Testis (tissue), 5 donors: ENCODE measurements around the gene TCP11X1. TPM values are rescaled to one million over a fixed set of nuclear protein-coding genes. Genes with fewer than 3 reads are reported as not detected.
"Not testable (repeated sequence)": the region's sequence is repeated elsewhere in the genome, so short reads cannot be mapped to it uniquely, and the experiment has no call there.

ENCODE experiments used
- DNase-seq: peaks from one replicate; pipeline ENCODE4 v3.0.0-alpha.2; 2019
- H3K27ac ChIP-seq, 2 donors: fragments of 200-600 bp; sonication (generic); one replicate each; pipeline ENCODE4 v1.5.1; 2019
- H3K27me3 ChIP-seq: fragments of 200-600 bp; sonication (generic); one replicate; pipeline ENCODE4 v1.5.1; 2019
- H3K36me3 ChIP-seq: fragments of 200-600 bp; sonication (generic); one replicate; pipeline ENCODE4 v1.5.1; 2017; ENCODE audit warnings: low read depth; ENCODE audit errors: missing control alignments
- H3K4me1 ChIP-seq: fragments of 200-600 bp; sonication (generic); one replicate; pipeline ENCODE4 v1.5.1; 2019
- H3K4me3 ChIP-seq, 2 donors: fragments of 200-600 bp; sonication (generic); one replicate each; pipeline ENCODE4 v1.5.1; 2017 to 2019
- H3K9me3 ChIP-seq: fragments of 200-600 bp; sonication (generic); one replicate; pipeline ENCODE4 v1.5.1; 2017
- POLR2A ChIP-seq: fragments of 450-650 bp; IDR thresholded peaks from one replicate; pipeline ENCODE4 v1.6.1; 2017; ENCODE audit warnings: antibody characterized with exemption, mild to moderate bottlenecking, moderate library complexity
- WGBS, 2 donors: methylation state at CpG; one replicate each; pipeline ENCODE4 v1.1.5; 2018; 5-methylcytosine and 5-hydroxymethylcytosine counted together
- intact Hi-C: fragments of 100-400 bp; cut with DNase I; formaldehyde crosslinking; loops from one replicate; pipeline ENCODE4 v1.15.1; 2023; ENCODE audit warnings: low total_unique reads
- long read RNA-seq, 2 donors: transcript quantifications; one replicate each; lab custom pipeline, GENCODE V29; 2026
- polyA plus RNA-seq: library from polyadenylated mRNA; stranded (reverse); fragments of 350-450 nt; fragmentation: Illumina TruSeq; extraction: RNeasy Lipid Tissue Mini Kit (QIAGEN cat#74804); gene quantifications from one replicate; pipeline ENCODE4 v1.2.3, GENCODE V29; 2014; ENCODE audit warnings: low read depth, low replicate concordance; ENCODE audit not compliant: insufficient read depth
- total RNA-seq, 2 donors: library from RNA; depleted of rRNA; stranded (reverse); fragments of >200 nt; gene quantifications; one replicate each; pipeline ENCODE4 v1.2.3, GENCODE V29; 2016
- TF ChIP-seq, protein P1 (sequence below), 3 experiments: fragments of 450-650 bp in 2 of 3; fragments of 200-600 bp in 1 of 3; sonication (generic) in 1 of 3; IDR thresholded peaks; one replicate each; pipeline ENCODE4 v1.5.1; 2016 to 2019; ENCODE audit warnings: antibody characterized with exemption in 3 of 3, mild to moderate bottlenecking in 2 of 3, moderate library complexity in 1 of 3

The TCP11X1 gene
- total RNA-seq (under 1 TPM in 1 of 2 donors, not detected in 1; 0.31 TPM), polyA plus RNA-seq (0.24 TPM)
- long read RNA-seq, donor 1 = 0 reads
- long read RNA-seq, donor 2 = 0 reads

DNA sequence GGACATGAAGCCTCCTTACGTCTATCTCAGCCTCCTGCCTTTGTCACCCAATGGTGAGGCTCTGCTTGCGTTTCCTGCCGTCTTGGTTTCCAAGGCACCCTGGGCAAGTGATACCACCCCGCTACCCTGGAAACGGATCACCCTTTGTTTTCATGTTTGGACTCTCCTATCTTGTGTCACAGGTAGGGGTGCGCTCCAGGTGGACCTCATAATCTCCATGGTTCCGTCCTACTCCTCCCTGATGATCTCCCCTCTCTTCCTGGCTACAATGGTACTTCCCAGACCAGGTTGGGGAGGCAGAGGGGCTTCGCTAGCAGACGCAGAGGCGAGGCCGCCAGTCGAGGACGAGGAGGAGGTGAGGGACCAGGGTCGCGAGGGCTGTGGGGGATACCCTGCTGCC is at the start of gene TCP11X1:
TSS of gene TCP11X1 (plus strand) at position 316 of the 400 bp plus-strand sequence.
- H3K9me3 ChIP-seq, H3K36me3 ChIP-seq, H3K4me3 ChIP-seq, H3K27me3 ChIP-seq, DNase-seq, intact Hi-C loops, H3K27ac ChIP-seq, H3K4me1 ChIP-seq: not testable (repeated sequence)
- no CpG with 5 or more reads among the region's 15 CpGs for whole genome bisulfite sequencing, 2 donors

DNA sequence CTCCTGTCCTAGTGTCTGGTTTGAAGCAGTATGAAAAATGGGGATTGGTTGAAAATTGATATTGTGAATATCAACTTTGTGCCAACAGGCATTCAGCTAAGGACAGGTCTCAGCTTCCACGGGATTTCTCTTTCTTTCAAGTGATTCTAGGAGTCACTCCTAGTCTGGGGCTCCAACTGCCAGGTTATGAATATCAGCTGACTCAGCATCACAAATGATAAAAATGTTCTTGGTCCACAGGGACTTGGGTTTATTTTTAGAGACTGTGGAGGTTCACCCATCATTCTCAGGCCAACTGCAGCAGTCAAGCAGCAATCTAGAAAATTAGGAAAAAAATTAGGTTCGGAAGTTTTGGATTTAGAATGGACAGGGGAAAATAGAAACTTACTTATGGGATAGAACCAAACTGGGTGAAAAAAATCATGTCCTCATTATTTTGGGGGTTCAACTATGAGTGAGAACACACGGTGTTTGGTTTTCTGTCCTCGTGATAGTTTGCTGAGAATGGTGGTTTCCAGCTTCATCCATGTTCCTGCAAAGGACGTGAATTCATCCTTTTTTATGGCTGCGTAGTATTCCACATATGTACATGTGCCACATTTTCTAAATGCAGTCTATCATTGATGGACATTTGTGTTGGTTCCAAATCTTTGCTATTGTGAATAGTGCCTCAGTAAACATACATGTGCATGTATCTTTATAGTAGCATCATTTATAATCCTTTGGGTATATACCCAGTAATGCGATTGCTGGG is 29.0 kb upstream of the TCP11X1 start:
- Histone ChIP-seq H3K36me3 (no peaks in the 10 kb centered on the region), H3K27me3 (no peaks in the 10 kb centered on the region), H3K4me1 (no peaks in the 10 kb centered on the region), H3K27ac (no peak overlapping the region), H3K9me3 (no peaks in the 10 kb centered on the region), H3K4me3 (no peak overlapping the region)
- WGBS, 2 donors = 86 to 91% methylated on average over 7 of the region's 7 CpGs
- DNase-seq = no peak
- TF ChIP-seq POLR2A = no peak
- TF ChIP-seq, protein P1, sequence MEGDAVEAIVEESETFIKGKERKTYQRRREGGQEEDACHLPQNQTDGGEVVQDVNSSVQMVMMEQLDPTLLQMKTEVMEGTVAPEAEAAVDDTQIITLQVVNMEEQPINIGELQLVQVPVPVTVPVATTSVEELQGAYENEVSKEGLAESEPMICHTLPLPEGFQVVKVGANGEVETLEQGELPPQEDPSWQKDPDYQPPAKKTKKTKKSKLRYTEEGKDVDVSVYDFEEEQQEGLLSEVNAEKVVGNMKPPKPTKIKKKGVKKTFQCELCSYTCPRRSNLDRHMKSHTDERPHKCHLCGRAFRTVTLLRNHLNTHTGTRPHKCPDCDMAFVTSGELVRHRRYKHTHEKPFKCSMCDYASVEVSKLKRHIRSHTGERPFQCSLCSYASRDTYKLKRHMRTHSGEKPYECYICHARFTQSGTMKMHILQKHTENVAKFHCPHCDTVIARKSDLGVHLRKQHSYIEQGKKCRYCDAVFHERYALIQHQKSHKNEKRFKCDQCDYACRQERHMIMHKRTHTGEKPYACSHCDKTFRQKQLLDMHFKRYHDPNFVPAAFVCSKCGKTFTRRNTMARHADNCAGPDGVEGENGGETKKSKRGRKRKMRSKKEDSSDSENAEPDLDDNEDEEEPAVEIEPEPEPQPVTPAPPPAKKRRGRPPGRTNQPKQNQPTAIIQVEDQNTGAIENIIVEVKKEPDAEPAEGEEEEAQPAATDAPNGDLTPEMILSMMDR (IDR thresholded peaks at IDR 0.05) = no peak
- intact Hi-C loops = no loop called here

DNA sequence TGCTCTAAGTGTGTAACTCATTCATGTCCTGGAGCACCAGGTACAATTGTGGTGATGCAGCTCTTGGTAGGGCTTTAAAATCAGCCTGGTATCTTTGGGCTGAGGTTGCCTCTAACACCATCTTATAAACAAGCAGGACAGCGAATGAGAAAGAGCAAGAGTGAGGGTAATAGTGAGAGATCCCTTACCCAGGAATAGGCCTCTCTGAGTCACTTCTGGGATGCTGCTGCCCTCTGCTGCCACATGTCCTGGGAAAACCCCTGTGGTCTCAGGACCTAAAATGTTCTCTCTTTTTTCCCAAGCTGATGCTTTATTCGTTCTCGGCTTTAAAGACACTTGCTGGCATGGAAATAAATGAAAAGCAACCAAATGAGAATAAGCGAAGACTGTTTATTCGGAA is 7.2 kb upstream of the TCP11X1 start:
- H3K27me3 ChIP-seq, H3K27ac ChIP-seq, H3K9me3 ChIP-seq, H3K4me3 ChIP-seq, H3K36me3 ChIP-seq, H3K4me1 ChIP-seq, intact Hi-C loops, DNase-seq: not testable (repeated sequence)
- no CpG with 5 or more reads among the region's 5 CpGs for WGBS, 2 donors

DNA sequence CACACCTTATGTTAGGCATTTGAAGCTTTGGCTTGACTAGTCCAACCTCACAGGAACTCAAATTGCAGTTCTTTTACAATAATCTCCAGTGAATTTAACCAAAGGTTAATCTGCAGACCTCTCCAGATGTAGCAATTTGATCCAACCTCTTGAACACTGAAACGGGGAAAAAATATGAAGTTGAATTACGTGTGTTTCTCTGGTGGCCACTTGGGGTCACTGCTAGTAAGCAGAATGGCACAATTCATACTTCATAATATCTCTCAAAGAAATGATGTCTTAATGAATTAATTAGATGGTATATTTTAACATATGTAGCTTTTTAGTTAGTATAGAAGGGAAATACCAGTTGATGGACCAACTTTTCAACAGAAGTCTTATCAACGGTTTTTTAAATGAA is 1.4 kb downstream of the TCP11X1 start:
- H3K36me3 ChIP-seq, H3K4me1 ChIP-seq, DNase-seq, H3K9me3 ChIP-seq, H3K27me3 ChIP-seq, H3K4me3 ChIP-seq, intact Hi-C loops, H3K27ac ChIP-seq: not testable (repeated sequence)
- WGBS, 2 donors = no CpG with 5 or more reads among the region's 3 CpGs

DNA sequence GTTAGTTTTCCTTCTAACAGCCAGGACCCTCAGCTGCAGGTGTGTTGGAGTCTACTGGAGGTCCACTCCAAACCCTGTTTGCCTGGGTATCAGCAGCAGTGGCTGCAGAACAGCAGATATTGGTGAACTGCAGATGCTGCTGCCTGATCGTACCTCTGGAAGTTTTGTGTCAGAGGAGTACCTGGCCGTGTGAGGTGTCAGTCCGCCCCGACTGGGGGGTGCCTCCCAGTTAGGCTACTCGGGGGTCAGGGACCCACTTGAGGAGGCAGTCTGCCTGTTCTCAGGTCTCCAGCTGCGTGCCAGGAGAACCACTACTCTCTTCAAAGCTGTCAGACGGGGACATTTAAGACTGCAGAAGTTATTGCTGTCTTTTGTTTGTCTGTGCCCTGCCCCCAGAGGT is 20.6 kb downstream of the TCP11X1 start:
- intact Hi-C loops, H3K4me3 ChIP-seq, DNase-seq, H3K27ac ChIP-seq, H3K36me3 ChIP-seq, H3K27me3 ChIP-seq, H3K4me1 ChIP-seq, H3K9me3 ChIP-seq: not testable (repeated sequence)
- no CpG with 5 or more reads among the region's 7 CpGs for WGBS, 2 donors

DNA sequence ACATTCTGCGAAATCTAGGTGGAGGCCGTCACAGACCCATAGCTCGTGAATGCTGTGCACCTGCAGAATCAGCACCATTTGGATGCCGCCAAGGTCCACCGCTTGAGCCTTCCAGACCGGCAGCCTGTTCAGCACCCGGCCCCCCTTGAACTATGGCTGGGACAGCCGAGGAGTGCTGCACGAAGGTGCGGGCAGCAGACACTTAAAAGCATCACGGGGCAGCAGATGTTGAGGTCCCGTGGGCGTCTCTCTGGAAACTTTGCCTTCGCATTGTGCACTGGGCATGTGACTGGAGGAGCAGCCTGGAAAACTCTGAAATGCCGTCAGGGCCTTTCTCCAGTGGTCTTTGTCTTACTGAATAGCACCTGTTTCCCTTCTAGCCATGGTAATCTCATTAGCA is 25.2 kb downstream of the TCP11X1 start:
- DNase-seq, H3K4me3 ChIP-seq, intact Hi-C loops, H3K27ac ChIP-seq, H3K9me3 ChIP-seq, H3K36me3 ChIP-seq, H3K4me1 ChIP-seq, H3K27me3 ChIP-seq: not testable (repeated sequence)
- WGBS, 2 donors = 90% methylated on average over 4 of the region's 15 CpGs; no CpG with 5 or more reads in 1 of the 2 donors

DNA sequence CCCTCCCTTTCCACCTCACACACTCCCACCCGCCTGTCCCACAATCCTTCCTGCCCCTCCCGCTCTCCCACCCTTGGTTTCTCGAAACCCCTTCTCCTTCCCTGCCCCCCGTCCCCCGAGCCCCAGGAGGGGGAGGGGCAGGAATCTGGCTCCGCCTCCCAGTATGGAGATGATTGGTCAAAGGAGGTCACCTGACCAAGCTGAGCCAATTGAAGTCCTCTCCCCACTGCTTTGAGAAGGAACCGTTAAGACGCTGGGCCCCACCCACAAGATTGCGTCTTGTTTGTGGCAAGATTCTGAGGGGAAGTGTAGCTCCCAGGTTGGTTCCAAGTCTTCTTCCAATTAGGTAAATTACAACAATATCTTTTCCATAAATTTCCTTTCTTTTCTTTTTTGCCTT is 31.8 kb downstream of the TCP11X1 start, which contains the start of gene NXF2:
TSS of gene NXF2 (plus strand) at position 275 of the 400 bp plus-strand sequence. CDS start 59,912 bp downstream, outside the sequence.
- DNase-seq, H3K27ac ChIP-seq, H3K9me3 ChIP-seq, H3K4me3 ChIP-seq, intact Hi-C loops, H3K36me3 ChIP-seq, H3K4me1 ChIP-seq, H3K27me3 ChIP-seq: not testable (repeated sequence)
- no CpG with 5 or more reads among the region's 9 CpGs for WGBS, 2 donors

DNA sequence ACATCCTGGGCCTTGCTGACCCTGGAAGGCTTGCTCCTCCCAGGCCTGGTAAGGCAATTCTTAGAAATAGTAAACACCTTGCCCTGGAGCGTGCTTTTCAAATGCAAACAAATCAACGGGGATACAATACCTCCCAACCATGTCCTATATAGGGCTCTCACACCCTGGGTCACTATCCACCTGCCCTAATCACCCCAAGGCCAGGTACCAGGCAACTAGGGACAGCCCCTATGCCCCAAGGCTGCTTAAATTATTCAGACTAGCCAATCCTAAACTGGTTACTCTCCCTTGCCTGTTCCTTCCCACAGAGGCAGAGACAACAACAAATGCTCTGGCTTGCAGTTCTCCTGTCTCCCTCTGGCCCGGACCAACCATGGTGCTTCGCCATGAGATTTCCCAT is 57.1 kb downstream of the TCP11X1 start:
- DNase-seq, H3K27ac ChIP-seq, H3K27me3 ChIP-seq, H3K4me1 ChIP-seq, H3K4me3 ChIP-seq, intact Hi-C loops, H3K9me3 ChIP-seq, H3K36me3 ChIP-seq: not testable (repeated sequence)
- no CpG with 5 or more reads among the region's 4 CpGs for whole genome bisulfite sequencing, 2 donors

Other genes with a start within 250 kb of the TCP11X1 start
- gene TCEAL2, start 89.6 kb upstream of the TCP11X1 start, total RNA-seq = 10 to 100 TPM; 52.0 to 63.0 TPM
- gene TCEAL2, start 89.6 kb upstream of the TCP11X1 start, polyA plus RNA-seq = 37.2 TPM
- 10 to 100 TPM; 51.9 to 54.4 TPM for gene TCEAL6, start 72.8 kb upstream of the TCP11X1 start, total RNA-seq
- gene TCEAL6, start 72.8 kb upstream of the TCP11X1 start, polyA plus RNA-seq = 40.3 TPM
- gene BEX5, start 59.3 kb upstream of the TCP11X1 start, total RNA-seq = 10 to 100 TPM; 20.7 to 29.4 TPM
- gene BEX5, start 59.3 kb upstream of the TCP11X1 start, polyA plus RNA-seq = 18.6 TPM
- gene NXF2, start 31.9 kb downstream of the TCP11X1 start, total RNA-seq = 10 to 100 TPM; 18.0 to 19.1 TPM
- 16.9 TPM for gene NXF2, start 31.9 kb downstream of the TCP11X1 start, polyA plus RNA-seq
- gene NXF2B, start 224.7 kb downstream of the TCP11X1 start, total RNA-seq = 10 to 100 TPM in 1 of 2 donors, 1 to 10 TPM in 1; 4.1 to 11.3 TPM
- gene NXF2B, start 224.7 kb downstream of the TCP11X1 start, polyA plus RNA-seq = 6.3 TPM